DOHH2 (cell line): Measurements from ENCODE around the gene SMAD3.

Experiments
- H3F3A ChIP-seq: fragments of 200-600 bp; sonication (generic), shearing (Covaris generic); 2 replicates; pipeline ENCODE4 v1.6.0; 2016; ENCODE audit warnings: antibody characterized with exemption, mild to moderate bottlenecking; ENCODE audit not compliant: control insufficient read depth, insufficient read depth
- H3K27ac ChIP-seq: fragments of 200-600 bp; sonication (generic); 2 replicates; pipeline ENCODE4 v1.5.1; 2014; ENCODE audit warnings: low read depth, mild to moderate bottlenecking, low read length, moderate library complexity
- H3K27me3 ChIP-seq: fragments of 200-600 bp; sonication (generic); 2 replicates; pipeline ENCODE4 v1.6.1; 2014; ENCODE audit warnings: mild to moderate bottlenecking, low read length, mixed read lengths; ENCODE audit not compliant: control insufficient read depth
- H3K36me3 ChIP-seq: fragments of 200-600 bp; sonication (generic); 2 replicates; pipeline ENCODE4 v1.6.1; 2014; ENCODE audit warnings: mild to moderate bottlenecking, low read length, moderate library complexity, mixed read lengths; ENCODE audit not compliant: control insufficient read depth
- H3K4me1 ChIP-seq: fragments of 200-600 bp; sonication (generic); 2 replicates; pipeline ENCODE4 v1.6.1; 2014; ENCODE audit warnings: mild to moderate bottlenecking, low read length, mixed read lengths; ENCODE audit not compliant: control insufficient read depth
- H3K4me2 ChIP-seq: fragments of 200-600 bp; sonication (generic); 2 replicates; pipeline ENCODE4 v1.6.0; 2014; ENCODE audit warnings: mild to moderate bottlenecking, low read length, moderate library complexity
- H3K4me3 ChIP-seq: fragments of 200-600 bp; sonication (generic); 2 replicates; pipeline ENCODE4 v1.5.1; 2014; ENCODE audit warnings: mild to moderate bottlenecking, low read length, mixed read lengths
- H3K79me2 ChIP-seq: fragments of 200-600 bp; sonication (generic); 2 replicates; pipeline ENCODE4 v1.6.1; 2014; ENCODE audit warnings: mild to moderate bottlenecking, low read length, mixed read lengths; ENCODE audit not compliant: control insufficient read depth
- H3K9me2 ChIP-seq: fragments of 200-600 bp; sonication (generic); replicated peaks from 2 replicates; pipeline ENCODE4 v1.6.1; 2014; ENCODE audit warnings: mild to moderate bottlenecking, low read length, mixed read lengths; ENCODE audit not compliant: control insufficient read depth
- H3K9me3 ChIP-seq: fragments of 200-600 bp; sonication (generic); 2 replicates; pipeline ENCODE4 v1.6.1; 2014; ENCODE audit warnings: antibody characterized with exemption, low read length, mixed read lengths; ENCODE audit not compliant: control insufficient read depth, insufficient read depth
- H4K20me1 ChIP-seq: fragments of 200-600 bp; sonication (generic); 2 replicates; pipeline ENCODE4 v1.6.0; 2014; ENCODE audit warnings: low read depth, mild to moderate bottlenecking, antibody characterized with exemption, low read length, moderate library complexity; ENCODE audit not compliant: control insufficient read depth, insufficient read depth
- CTCF ChIP-seq: fragments of 200-600 bp; sonication (generic); IDR thresholded peaks from one replicate; pipeline ENCODE4 v1.5.1; 2014; ENCODE audit warnings: antibody characterized with exemption, mild to moderate bottlenecking, low read depth, low read length; ENCODE audit not compliant: poor library complexity, severe bottlenecking
- EZH2phosphoT487 ChIP-seq: fragments of 200-600 bp; sonication (generic); IDR thresholded peaks from 2 replicates; pipeline ENCODE4 v1.6.1; 2017; ENCODE audit warnings: borderline replicate concordance, mild to moderate bottlenecking, antibody characterized with exemption, low read length, moderate library complexity, mixed read lengths

The SMAD3 gene

GRCh38 chr15:67104510-67104909 lies 39.1 kb downstream of the SMAD3 start:
- Histone ChIP-seq H3K9me3 (no peaks in the 10 kb centered on the region), H3K4me3 (no peak overlapping the region), H3K4me2 (no peak overlapping the region), H3K36me3 (0 out of 2 replicates have a peak, but pooled peaks cover 2% of the 10 kb centered on the region), H4K20me1 (peaks cover 5% of the 10 kb centered on the region; the same call in 1 of the 2 replicates), H3K9me2 (no peaks in the 10 kb centered on the region), H3K27me3 (no peaks in the 10 kb centered on the region), H3F3A (peaks cover 5% of the 10 kb centered on the region), H3K27ac (no peak overlapping the region), H3K79me2 (peaks cover 66% of the 10 kb centered on the region), H3K4me1 (peaks cover 91% of the 10 kb centered on the region)
- TF ChIP-seq CTCF: no peak
- TF ChIP-seq EZH2phosphoT487: no peak

GRCh38 chr15:67105065-67105951 lies 39.9 kb downstream of the SMAD3 start:
- Histone ChIP-seq H3K4me1 (peaks cover 91% of the 10 kb centered on the region), H3K79me2 (peaks cover 68% of the 10 kb centered on the region), H3K36me3 (0 out of 2 replicates have a peak, but pooled peaks cover 2% of the 10 kb centered on the region), H3K4me3 (no peak overlapping the region), H3K9me3 (no peaks in the 10 kb centered on the region), H4K20me1 (peaks cover 5% of the 10 kb centered on the region; the same call in 1 of the 2 replicates), H3K9me2 (no peaks in the 10 kb centered on the region), H3K27me3 (no peaks in the 10 kb centered on the region), H3F3A (peaks cover 8% of the 10 kb centered on the region), H3K27ac (no peak overlapping the region), H3K4me2 (no peak overlapping the region)
- TF ChIP-seq EZH2phosphoT487: no peak
- no peak for TF ChIP-seq CTCF

GRCh38 chr15:67105991-67106763 lies 40.8 kb downstream of the SMAD3 start:
- H3K4me3 ChIP-seq: no peak overlapping the region
- H3K79me2 ChIP-seq: peaks cover 71% of the 10 kb centered on the region
- no peak overlapping the region for H3K27ac ChIP-seq
- peaks cover 5% of the 10 kb centered on the region; the same call in 1 of the 2 replicates for H4K20me1 ChIP-seq
- H3K4me1 ChIP-seq: peaks cover 92% of the 10 kb centered on the region
- H3K27me3 ChIP-seq: no peaks in the 10 kb centered on the region
- H3K9me2 ChIP-seq: no peaks in the 10 kb centered on the region
- no peak overlapping the region for H3K4me2 ChIP-seq
- H3K36me3 ChIP-seq: peaks cover 5% of the 10 kb centered on the region; the same call in 1 of the 2 replicates
- H3K9me3 ChIP-seq: peaks cover 5% of the 10 kb centered on the region
- H3F3A ChIP-seq: peaks cover 12% of the 10 kb centered on the region
- TF ChIP-seq CTCF (no peak), EZH2phosphoT487 (no peak)
